ENCODE data around the gene FKBP1B.

The FKBP1B gene

DNA sequence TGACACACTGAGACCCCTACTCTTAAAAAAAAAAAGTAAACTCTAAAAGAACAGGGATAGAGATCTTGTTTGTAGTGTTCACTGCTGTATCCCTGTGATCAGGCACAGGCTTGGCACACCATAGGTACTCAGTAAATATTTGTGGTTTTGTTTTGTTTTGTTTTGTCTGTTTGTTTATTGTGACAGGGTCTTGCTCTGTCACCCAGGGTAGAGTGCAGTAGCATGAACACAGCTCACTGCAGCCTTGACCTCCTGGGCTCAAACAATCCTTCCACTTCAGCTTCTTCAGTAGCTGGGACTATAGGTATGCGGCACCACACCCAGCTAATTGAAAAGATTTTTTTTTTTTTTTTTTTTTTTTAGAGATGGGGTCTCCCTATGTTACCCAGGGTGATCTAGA lies 3.4 kb downstream of the FKBP1B start:
- Histone ChIP-seq H3K4me2 (ENCODE audit: low read length) (no peak overlapping the region), H3K36me3 (ENCODE audit: control insufficient read depth in 1 of 2, insufficient read depth in 2 of 2, low read length in 2 of 2) (no peaks in the 10 kb centered on the region), H3K4ac (ENCODE audit: low read depth, low read length) (no peak overlapping the region), H3K79me1 (ENCODE audit: low read length) (peaks cover 4% of the 10 kb centered on the region), H4K8ac (ENCODE audit: low read depth, low read length) (no peak overlapping the region), H3K79me2 (ENCODE audit: control insufficient read depth, insufficient read depth, low read length, poor library complexity) (peaks cover 4% of the 10 kb centered on the region), H3K4me1 (ENCODE audit: control insufficient read depth in 1 of 2, insufficient read depth in 2 of 2, low read length in 2 of 2) (peaks cover 0 to 4% of the 10 kb centered on the region in 2 experiments), H2AFZ (ENCODE audit: insufficient read depth, low read length, poor library complexity) (no peak overlapping the region), H3K9ac (ENCODE audit: low read length) (no peak overlapping the region), H3K4me3 (ENCODE audit: low read depth, low read length) (no peak overlapping the region), H3K18ac (ENCODE audit: low read length) (no peak overlapping the region), H2BK12ac (ENCODE audit: low read length) (no peak overlapping the region), H3K27ac (ENCODE audit: low read depth, low read length) (no peak overlapping the region), H2BK5ac (ENCODE audit: low read depth, low read length, poor library complexity) (no peak overlapping the region), H4K91ac (ENCODE audit: low read depth, low read length) (no peak overlapping the region), H3K14ac (ENCODE audit: low read length) (no peak overlapping the region), H4K12ac (ENCODE audit: low read depth, low read length) (no peak overlapping the region), H3K23ac (ENCODE audit: low read length) (no peak overlapping the region), H3K27me3 (ENCODE audit: insufficient read depth, low read length) (no peaks in the 10 kb centered on the region), H2BK120ac (ENCODE audit: insufficient read depth, low read length, poor library complexity) (no peak overlapping the region), H3K9me3 (ENCODE audit: insufficient read depth, low read depth, low read length) (peaks cover 3% of the 10 kb centered on the region), H2AK5ac (ENCODE audit: low read length) (no peak overlapping the region)
- no peak for DNase-seq
- no CpG with 5 or more reads among the region's 1 CpG for WGBS (ENCODE audit: extremely low coverage, insufficient coverage, insufficient read length)

DNA sequence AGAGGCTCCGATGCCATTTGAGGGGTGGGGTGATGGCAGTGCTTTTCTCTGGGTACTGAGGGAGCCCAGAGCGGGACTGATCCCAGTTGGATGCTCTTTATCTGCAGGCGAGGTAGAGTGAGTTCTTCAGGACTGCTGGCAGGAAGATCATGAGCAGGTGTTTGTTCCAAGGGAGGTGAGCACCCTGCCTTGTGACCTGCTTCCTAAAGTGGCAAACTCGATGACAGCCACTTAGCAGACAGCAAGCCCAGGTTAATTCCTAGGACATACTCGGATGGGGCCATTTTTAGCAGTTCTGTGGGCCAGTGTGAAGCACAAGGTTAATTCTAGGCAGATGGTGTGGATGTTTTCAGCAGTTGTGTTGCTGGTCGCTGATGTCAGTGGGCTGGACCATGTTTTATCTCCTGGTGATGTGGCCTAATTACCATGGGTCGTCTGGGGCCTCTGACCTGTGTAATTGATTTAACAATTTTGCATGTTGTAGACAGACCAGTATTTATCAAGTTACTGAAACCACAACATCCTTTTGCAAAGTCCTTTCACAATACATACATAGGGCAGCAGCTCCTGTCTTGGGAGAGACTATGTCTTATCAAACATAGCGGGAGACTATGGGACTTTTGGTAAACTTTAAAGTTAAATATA lies 4.9 kb downstream of the FKBP1B start:
- DNase-seq = no peak
- Histone ChIP-seq H2BK12ac (ENCODE audit: low read length) (no peak overlapping the region), H3K4me1 (ENCODE audit: control insufficient read depth in 1 of 2, insufficient read depth in 2 of 2, low read length in 2 of 2) (no peaks in the 10 kb centered on the region), H2BK5ac (ENCODE audit: low read depth, low read length, poor library complexity) (no peak overlapping the region), H2BK120ac (ENCODE audit: insufficient read depth, low read length, poor library complexity) (no peak overlapping the region), H3K9ac (ENCODE audit: low read length) (no peak overlapping the region), H3K4me3 (ENCODE audit: low read depth, low read length) (no peak overlapping the region), H3K36me3 (ENCODE audit: control insufficient read depth in 1 of 2, insufficient read depth in 2 of 2, low read length in 2 of 2) (no peaks in the 10 kb centered on the region), H3K79me2 (ENCODE audit: control insufficient read depth, insufficient read depth, low read length, poor library complexity) (peaks cover 4% of the 10 kb centered on the region), H3K4ac (ENCODE audit: low read depth, low read length) (no peak overlapping the region), H2AFZ (ENCODE audit: insufficient read depth, low read length, poor library complexity) (no peak overlapping the region), H4K12ac (ENCODE audit: low read depth, low read length) (no peak overlapping the region), H4K91ac (ENCODE audit: low read depth, low read length) (no peak overlapping the region), H3K27me3 (ENCODE audit: insufficient read depth, low read length) (no peaks in the 10 kb centered on the region), H3K14ac (ENCODE audit: low read length) (no peak overlapping the region), H3K79me1 (ENCODE audit: low read length) (peaks cover 4% of the 10 kb centered on the region), H3K23ac (ENCODE audit: low read length) (no peak overlapping the region), H2AK5ac (ENCODE audit: low read length) (no peak overlapping the region), H3K27ac (ENCODE audit: low read depth, low read length) (no peak overlapping the region), H4K8ac (ENCODE audit: low read depth, low read length) (no peak overlapping the region), H3K18ac (ENCODE audit: low read length) (no peak overlapping the region), H3K9me3 (ENCODE audit: insufficient read depth, low read depth, low read length) (peaks cover 3% of the 10 kb centered on the region), H3K4me2 (ENCODE audit: low read length) (no peak overlapping the region)
- no CpG with 5 or more reads among the region's 8 CpGs for WGBS (ENCODE audit: extremely low coverage, insufficient coverage, insufficient read length)

DNA sequence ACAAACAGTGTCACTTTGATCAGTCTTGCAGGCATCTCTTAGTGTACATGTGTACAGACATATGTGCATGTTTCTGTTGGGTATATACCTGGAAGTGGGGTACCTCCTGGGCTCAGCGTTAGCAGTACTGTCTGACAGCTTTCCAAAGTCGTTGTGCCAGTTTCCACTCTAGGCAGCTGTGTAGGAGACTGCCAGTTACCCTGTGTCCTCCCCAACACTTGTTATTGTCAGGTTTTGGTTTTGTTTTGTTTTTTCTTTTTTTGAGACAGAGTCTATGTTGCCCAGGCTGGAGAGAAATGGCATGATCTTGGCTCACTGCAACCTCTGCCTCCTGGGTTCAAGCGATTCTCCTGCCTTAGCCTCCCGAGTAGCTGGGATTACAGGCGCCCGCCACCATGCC lies 6.2 kb downstream of the FKBP1B start:
- Histone ChIP-seq H4K91ac (ENCODE audit: low read depth, low read length) (no peak overlapping the region), H3K79me1 (ENCODE audit: low read length) (no peaks in the 10 kb centered on the region), H3K9ac (ENCODE audit: low read length) (no peak overlapping the region), H3K9me3 (ENCODE audit: insufficient read depth, low read depth, low read length) (no peaks in the 10 kb centered on the region), H2AK5ac (ENCODE audit: low read length) (no peak overlapping the region), H2BK120ac (ENCODE audit: insufficient read depth, low read length, poor library complexity) (no peak overlapping the region), H2BK5ac (ENCODE audit: low read depth, low read length, poor library complexity) (no peak overlapping the region), H3K27ac (ENCODE audit: low read depth, low read length) (no peak overlapping the region), H2BK12ac (ENCODE audit: low read length) (no peak overlapping the region), H3K27me3 (ENCODE audit: insufficient read depth, low read length) (no peaks in the 10 kb centered on the region), H4K12ac (ENCODE audit: low read depth, low read length) (no peak overlapping the region), H3K23ac (ENCODE audit: low read length) (no peak overlapping the region), H3K4me2 (ENCODE audit: low read length) (no peak overlapping the region), H3K4ac (ENCODE audit: low read depth, low read length) (no peak overlapping the region), H3K36me3 (ENCODE audit: control insufficient read depth in 1 of 2, insufficient read depth in 2 of 2, low read length in 2 of 2) (no peaks in the 10 kb centered on the region), H3K18ac (ENCODE audit: low read length) (no peak overlapping the region), H3K4me3 (ENCODE audit: low read depth, low read length) (no peak overlapping the region), H3K79me2 (ENCODE audit: control insufficient read depth, insufficient read depth, low read length, poor library complexity) (no peaks in the 10 kb centered on the region), H3K4me1 (ENCODE audit: control insufficient read depth in 1 of 2, insufficient read depth in 2 of 2, low read length in 2 of 2) (no peaks in the 10 kb centered on the region), H3K14ac (ENCODE audit: low read length) (no peak overlapping the region), H4K8ac (ENCODE audit: low read depth, low read length) (no peak overlapping the region), H2AFZ (ENCODE audit: insufficient read depth, low read length, poor library complexity) (no peak overlapping the region)
- DNase-seq = no peak
- no CpG with 5 or more reads among the region's 6 CpGs for WGBS (ENCODE audit: extremely low coverage, insufficient coverage, insufficient read length)

- Histone ChIP-seq H3K79me2 (ENCODE audit: control insufficient read depth, insufficient read depth, low read length, poor library complexity) (no peaks in the 10 kb centered on the region), H3K79me1 (ENCODE audit: low read length) (no peaks in the 10 kb centered on the region), H3K4me1 (ENCODE audit: control insufficient read depth in 1 of 2, insufficient read depth in 2 of 2, low read length in 2 of 2) (no peaks in the 10 kb centered on the region), H3K36me3 (ENCODE audit: control insufficient read depth in 1 of 2, insufficient read depth in 2 of 2, low read length in 2 of 2) (peaks cover 0 to 4% of the 10 kb centered on the region in 2 experiments), H3K4me3 (ENCODE audit: low read depth, low read length) (no peak overlapping the region), H3K9me3 (ENCODE audit: insufficient read depth, low read depth, low read length) (no peaks in the 10 kb centered on the region), H3K18ac (ENCODE audit: low read length) (no peak overlapping the region), H3K4me2 (ENCODE audit: low read length) (no peak overlapping the region), H2AK5ac (ENCODE audit: low read length) (no peak overlapping the region), H3K4ac (ENCODE audit: low read depth, low read length) (no peak overlapping the region), H3K14ac (ENCODE audit: low read length) (no peak overlapping the region), H2BK12ac (ENCODE audit: low read length) (no peak overlapping the region), H3K9ac (ENCODE audit: low read length) (peak overlapping the region; percentile 61), H4K91ac (ENCODE audit: low read depth, low read length) (no peak overlapping the region), H2BK5ac (ENCODE audit: low read depth, low read length, poor library complexity) (no peak overlapping the region), H3K27ac (ENCODE audit: low read depth, low read length) (no peak overlapping the region), H4K12ac (ENCODE audit: low read depth, low read length) (no peak overlapping the region), H3K27me3 (ENCODE audit: insufficient read depth, low read length) (no peaks in the 10 kb centered on the region), H2AFZ (ENCODE audit: insufficient read depth, low read length, poor library complexity) (no peak overlapping the region), H4K8ac (ENCODE audit: low read depth, low read length) (no peak overlapping the region), H3K23ac (ENCODE audit: low read length) (no peak overlapping the region), H2BK120ac (ENCODE audit: insufficient read depth, low read length, poor library complexity) (no peak overlapping the region)
- no CpG with 5 or more reads among the region's 4 CpGs for WGBS (ENCODE audit: extremely low coverage, insufficient coverage, insufficient read length)
- no peak for DNase-seq
These were observed 9.2 kb downstream of the FKBP1B start for GRCh38 chr2:24058564-24059271.
